ENCODE results near the gene LTN1. TPM values are rescaled to one million over a fixed set of nuclear protein-coding genes. Genes with fewer than 3 reads are reported as not detected.
A peak's percentile ranks its signal among the peaks of the same experiment; 100 is the strongest.

Gene LTN1
- total RNA-seq, 1 donor from 2014 or later: 51.3 TPM

- no peak for DNase-seq
These were observed 69.2 kb downstream of the LTN1 start for GRCh38 chr21:28923439-28923975.

DNA sequence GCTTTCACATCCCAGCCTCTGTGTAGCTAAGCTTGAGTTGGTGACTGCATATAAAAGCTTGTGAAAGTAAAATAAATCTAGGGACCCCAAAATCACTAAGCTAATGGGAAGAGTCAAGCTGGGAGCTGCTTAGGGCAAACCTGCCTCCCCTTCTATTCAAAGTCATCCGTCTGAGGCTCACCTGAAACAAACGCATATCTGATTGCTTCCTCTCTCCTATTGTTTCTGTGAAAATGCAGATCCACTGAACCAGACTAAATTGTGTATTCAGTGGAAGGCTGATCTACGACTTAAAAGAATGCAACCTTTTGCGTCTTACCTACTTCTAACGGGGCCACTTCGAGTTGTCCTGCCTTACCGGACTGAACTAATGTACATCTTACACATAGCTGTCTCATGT, 70.3 kb downstream of the LTN1 start:
- DNase-seq: no peak

- DNase-seq: no peak
These were observed 76.4 kb downstream of the LTN1 start for GRCh38 chr21:28916150-28916893.

DNA sequence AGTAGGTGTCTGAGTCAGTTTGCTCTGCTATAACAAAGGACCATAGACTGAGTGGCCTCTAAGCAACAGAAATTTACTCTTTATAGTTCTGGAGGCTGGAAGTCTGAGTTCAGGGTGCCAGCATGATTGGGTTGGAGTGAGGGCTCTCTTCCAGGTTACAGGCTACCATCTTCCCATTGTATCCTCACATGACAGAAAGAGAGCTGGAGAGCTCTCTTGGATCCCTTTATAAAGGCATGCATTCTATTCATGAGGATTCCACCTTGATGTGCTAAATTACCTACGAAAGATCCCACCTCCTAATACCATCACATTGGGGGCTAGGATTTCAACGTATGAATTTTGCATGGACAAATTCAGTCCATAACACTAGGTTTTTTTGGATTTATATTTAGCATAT, 79.6 kb downstream of the LTN1 start:
- DNase-seq: no peak

DNA sequence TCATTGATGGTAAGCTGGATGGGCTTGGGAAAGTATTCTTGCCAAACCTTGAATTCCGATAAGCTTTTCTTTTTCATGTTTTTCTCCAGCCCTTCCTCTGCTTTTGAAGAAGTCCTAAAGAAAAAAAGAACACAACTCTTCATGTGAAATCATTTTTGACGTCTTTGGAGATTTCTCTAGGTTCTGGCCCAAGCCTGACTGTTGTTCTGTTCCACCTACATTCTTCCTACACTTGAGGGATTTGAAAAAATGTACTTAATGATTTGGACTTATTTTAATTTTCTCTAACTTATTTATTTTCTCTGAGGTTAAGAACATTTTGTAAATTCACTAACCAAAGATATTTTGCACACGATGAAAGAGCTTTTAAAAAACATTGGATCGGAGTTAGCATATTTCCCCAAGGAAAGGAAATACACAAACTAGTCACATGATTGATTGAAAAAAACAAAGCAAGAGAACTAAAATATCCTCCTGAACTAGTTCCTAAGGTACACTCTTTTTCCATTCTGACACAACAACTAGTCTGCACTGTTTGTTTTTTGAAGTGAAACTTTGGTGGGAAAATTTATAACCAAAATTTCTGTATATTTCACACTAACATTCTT, 82.3 kb downstream of the LTN1 start:
- DNase-seq: no peak

GRCh38 chr21:28908351-28908750, 84.3 kb downstream of the LTN1 start:
- no peak for DNase-seq

DNA sequence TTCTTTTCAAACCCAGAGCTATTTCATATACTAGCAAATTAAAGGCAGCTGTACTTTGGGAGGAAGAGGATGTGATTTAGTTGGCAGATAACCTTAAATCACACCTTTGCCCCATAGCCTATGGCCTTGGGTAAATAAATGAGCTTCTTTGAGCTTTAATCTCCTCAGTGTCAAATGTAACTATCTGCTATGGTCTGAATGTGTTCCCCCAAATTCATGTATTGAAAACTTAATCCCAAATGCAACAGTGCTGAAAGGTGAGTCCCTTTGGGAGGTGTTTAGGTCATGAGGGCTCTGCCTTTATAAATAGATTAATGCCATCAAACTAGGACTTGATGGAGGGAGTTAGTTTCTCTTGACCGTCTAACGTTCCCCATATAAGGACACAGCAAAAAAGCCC, 85.8 kb downstream of the LTN1 start:
- DNase-seq: no peak

DNA sequence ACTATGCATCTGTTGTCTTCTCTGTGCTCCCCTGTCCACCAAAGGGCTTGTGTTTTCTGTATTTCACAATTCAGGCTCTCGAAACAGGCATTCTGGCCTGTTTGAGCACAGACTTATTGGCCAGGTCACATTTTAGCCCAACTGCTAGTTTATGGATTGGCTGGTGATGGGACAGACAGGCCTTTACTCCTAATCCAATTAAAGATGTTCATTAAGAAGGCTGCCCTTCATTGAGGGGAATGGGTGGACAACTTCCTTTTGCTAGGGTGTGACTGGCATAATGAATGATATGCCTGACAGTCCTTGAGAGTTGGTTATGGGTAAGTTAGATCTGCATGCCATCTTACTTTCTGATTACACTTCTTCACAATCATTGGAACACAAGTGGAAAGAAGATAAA, 86.4 kb downstream of the LTN1 start:
- no peak for DNase-seq

DNA sequence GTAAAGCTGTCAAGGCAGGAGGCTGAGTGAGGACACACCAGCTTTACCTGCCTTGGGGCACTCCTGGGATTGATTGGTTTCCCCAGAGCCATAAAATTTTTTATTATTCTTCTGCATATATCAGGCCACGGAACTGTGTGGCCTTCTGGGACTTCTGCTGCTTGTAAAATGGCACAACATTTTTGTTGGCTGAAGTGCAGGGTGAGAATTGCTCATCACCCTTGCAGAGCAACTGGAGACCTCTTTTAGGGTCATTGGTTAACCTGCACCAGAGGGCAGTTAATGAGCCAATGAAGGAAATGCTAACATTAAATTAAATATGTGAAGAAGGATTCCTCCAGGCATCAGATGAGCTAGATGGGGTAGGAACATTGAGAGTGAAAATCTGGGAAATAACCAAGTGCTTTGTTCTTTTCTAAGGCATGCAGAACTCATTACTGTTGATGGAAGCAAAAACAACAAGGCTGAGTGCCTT, 87.7 kb downstream of the LTN1 start:
- DNase-seq: no peak

GRCh38 chr21:28903448-28903847, 89.2 kb downstream of the LTN1 start:
- no peak for DNase-seq

GRCh38 chr21:28900481-28900880, 92.2 kb downstream of the LTN1 start:
- DNase-seq: no peak

DNA sequence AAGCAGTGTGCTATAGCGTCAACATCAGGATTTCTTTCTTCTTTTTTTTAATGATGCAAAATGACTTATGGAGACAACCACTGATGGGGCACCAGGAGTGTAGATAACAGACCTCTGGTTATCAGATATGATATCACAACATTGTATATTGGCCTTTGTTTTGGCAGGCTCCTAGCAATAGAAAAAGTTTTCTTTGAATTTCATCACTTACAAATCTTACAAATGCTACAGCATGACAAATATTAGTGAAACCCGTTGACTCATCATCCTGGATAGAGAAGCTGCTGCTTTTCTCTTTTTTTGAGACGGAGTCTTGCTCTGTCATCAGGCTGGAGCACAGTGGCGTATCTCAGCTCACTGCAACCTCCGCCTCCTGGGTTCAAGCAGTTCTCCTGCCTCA, 92.9 kb downstream of the LTN1 start:
- DNase-seq: no peak

DNA sequence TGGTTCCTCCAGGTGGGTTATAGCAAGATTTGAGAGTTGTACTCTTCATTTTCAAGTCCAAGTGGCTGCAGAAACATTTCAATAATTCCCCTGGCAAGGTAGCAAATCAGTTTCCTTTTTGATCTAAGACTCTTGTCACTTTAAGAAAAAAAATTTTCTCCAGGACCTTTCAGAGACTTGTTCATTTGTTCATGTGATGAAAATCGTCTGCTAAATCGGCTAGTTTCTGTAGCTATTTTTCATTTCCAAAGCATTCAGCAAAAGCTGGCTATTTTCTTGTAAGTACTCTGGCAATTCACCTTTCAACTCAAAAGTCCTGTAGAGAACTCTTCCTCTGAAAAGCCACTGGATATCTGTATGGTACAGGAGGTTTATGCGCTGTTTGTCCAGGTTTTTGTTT, 93.5 kb downstream of the LTN1 start:
- no peak for DNase-seq

- DNase-seq: no peak
These were observed 99.0 kb downstream of the LTN1 start for GRCh38 chr21:28893687-28894086.

GRCh38 chr21:28892199-28893111, 100.2 kb downstream of the LTN1 start:
- no peak for DNase-seq

DNA sequence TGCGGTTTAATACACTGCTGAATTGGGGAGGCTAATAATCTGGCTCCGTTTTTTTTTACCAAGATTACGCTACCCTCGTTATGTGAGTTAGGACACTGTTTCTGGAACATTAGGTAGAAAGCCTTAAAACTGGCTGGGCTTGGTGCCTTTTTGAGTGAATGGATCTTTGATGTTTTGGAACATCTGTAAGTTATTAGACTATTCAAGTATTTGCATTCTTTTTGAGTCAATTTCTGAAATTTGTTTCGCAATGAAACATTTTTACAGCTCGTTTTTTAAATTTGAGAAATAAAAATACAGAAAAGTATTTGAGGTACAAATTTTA, 106.9 kb downstream of the LTN1 start:
- DNase-seq: no peak

DNA sequence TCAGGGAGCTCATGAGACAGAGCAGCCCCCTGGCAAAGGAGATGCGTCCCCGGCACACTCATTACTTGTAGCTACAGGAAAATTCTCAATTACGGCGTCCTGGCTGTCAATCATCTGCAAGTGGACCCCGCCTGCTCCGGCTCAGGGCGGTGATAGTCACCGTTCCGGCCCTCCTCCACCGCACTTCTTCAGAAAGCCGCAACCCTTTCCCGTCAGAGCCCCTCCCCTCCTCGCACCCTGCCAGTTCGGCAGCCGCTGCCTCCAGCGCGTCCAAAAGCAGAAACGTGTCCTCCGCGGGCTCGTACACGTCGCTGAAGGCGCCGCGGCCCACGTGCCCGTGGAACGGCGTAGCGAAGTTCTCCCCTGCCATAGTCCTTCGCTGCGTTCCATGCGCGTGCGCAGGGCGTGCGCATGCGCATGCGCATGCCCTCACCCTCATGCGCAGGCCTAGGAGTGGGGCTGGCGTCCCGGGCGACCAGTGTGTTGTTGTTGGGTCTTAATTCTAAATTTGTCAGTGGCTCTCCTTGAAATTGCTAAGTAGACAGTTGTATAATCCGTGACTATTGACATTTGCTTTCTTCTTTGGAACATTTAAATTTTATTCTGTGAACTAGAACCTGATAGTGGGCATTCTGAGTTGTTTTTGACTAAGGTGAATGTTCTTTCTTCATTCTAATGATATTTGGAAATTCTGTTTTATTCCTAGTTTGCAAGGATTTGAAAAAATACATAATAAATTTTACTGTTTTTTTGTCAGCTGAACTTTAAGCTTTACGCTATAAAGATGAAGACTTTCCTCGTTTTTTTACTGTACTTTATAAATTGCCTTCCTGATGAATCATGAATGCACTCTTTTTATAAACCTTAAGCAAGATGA, 107.5 kb downstream of the LTN1 start:
- DNase-seq: peak; percentile 84

DNA sequence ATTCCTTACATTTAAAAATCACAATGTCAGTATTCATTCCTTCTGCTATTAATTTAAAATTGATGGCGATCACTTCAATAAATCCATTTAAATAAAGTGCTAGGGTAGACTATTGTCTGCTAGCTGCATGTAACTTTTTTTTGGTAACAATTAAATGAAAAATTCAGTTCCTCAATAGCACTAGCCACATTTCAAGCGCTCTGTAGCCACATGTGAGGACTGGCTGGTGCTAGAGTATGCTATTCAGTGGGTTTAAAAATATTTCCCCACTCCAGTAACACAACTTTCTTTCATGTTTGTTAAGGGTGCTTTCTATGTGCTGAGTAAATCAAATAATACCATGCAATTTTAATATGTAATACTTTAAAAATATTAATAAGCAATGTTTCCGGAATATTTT, 108.2 kb downstream of the LTN1 start:
- DNase-seq: no peak

DNA sequence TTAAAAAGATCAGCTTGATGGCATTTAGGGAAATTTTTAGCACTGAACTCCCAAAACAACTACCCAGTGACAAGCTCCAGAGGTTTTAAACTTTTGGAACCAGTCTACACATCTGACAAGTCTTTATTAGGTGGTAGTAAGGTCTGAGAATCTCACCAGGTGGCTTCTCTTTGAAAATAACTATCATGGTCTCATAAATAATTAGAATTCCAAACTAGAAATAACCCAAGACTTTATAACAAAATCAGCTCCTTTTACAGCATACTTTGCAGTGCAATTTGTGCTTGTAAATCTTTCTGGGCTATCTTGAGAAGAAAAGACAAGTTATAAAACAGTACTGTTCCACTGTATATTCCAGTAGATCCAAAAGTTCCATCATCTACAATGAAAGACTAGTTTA, 108.7 kb downstream of the LTN1 start:
- DNase-seq: no peak

DNA sequence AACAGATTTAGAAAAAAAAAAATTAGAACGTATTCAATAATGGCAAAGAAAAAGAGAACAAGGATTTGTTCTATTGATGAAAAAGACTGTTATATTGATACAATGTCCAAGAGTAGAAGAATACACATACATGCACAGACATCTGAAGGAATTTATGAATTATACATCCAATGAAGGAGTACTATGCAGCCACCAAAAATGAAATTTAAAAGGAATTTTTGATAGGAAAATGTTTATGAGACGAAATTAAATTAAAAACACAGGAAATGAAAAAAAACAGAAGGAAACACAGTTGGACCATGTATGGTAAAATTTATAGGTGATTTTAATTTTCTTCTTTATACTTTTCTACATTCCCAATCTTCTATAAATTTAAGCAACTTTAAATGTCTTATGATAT, 110.3 kb downstream of the LTN1 start:
- no peak for DNase-seq
